ENCODE results near the gene TIMP4.

DNA sequence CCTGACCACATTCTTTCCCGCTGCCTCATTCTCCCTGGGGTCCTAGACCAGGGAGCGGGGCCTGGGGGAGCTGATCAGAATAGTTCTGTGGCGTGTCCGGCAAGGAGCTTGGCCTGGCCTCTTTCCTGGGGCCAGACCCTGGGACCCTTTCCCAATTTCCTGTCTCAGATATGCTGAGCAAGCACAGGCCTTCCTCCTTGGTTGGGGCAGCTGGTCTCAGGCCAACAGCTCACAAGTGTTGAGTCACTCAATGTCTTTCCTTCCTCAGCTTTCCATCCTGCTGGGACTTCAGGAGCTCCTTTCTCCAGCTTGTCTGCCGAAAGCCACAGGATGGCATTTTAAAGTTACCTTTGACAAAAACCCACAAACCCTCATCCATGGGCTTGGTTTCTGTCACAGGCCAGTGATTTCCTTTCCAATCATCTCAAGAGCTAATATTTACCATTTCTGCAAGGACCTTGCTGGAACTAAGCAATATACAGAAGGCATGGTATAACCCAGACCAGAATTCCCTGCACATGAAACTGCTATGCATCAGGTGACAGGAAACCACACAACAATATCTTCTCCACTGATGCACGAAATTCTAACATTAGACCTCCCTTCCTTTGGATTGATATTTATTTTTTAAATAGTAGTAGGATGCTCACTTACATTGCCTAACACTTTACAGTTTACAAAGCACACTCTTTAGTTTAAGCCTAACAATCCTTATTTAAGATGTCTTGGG lies 19.5 kb upstream of the TIMP4 start:
- TF ChIP-seq, protein P1, sequence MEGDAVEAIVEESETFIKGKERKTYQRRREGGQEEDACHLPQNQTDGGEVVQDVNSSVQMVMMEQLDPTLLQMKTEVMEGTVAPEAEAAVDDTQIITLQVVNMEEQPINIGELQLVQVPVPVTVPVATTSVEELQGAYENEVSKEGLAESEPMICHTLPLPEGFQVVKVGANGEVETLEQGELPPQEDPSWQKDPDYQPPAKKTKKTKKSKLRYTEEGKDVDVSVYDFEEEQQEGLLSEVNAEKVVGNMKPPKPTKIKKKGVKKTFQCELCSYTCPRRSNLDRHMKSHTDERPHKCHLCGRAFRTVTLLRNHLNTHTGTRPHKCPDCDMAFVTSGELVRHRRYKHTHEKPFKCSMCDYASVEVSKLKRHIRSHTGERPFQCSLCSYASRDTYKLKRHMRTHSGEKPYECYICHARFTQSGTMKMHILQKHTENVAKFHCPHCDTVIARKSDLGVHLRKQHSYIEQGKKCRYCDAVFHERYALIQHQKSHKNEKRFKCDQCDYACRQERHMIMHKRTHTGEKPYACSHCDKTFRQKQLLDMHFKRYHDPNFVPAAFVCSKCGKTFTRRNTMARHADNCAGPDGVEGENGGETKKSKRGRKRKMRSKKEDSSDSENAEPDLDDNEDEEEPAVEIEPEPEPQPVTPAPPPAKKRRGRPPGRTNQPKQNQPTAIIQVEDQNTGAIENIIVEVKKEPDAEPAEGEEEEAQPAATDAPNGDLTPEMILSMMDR (conservative IDR thresholded peaks at IDR 0.05) = no peak
- TF ChIP-seq EZH2 (IDR thresholded peaks at IDR 0.05; ENCODE audit: low read depth) = no peak
